ENCODE measurements around the gene PRF1. TPM values are rescaled to one million over a fixed set of nuclear protein-coding genes. Genes with fewer than 3 reads are reported as not detected.

Gene PRF1
- total and polyA plus RNA-seq, 4 donors, result 2.5 to 3.1 (median 2.8) TPM

- Histone ChIP-seq H3K36me3 (ENCODE audit: control insufficient read depth in 4 of 4, insufficient read depth in 3 of 4, low read depth in 1 of 4, low read length in 3 of 4) (no peaks in the 10 kb centered on the region), H3K4me3 (ENCODE audit: low read depth in 1 of 3, low read length in 3 of 3) (no peak overlapping the region), H3K27me3 (ENCODE audit: control insufficient read depth in 4 of 4, insufficient read depth in 4 of 4, low read length in 3 of 4) (no peaks in the 10 kb centered on the region), H3K9ac (ENCODE audit: low read depth in 1 of 2, low read length in 2 of 2) (no peak overlapping the region), H3K9me3 (ENCODE audit: control insufficient read depth in 4 of 4, low read length in 3 of 4) (no peaks in the 10 kb centered on the region), H3K27ac (ENCODE audit: low read depth in 1 of 2, low read length in 2 of 2) (no peak overlapping the region), H3K4me1 (ENCODE audit: control insufficient read depth in 4 of 4, insufficient read depth in 4 of 4, low read length in 3 of 4) (peaks cover 0 to 3% (median 0%) of the 10 kb centered on the region in 4 donors)
- 89% methylated on average over 6 of the region's 6 CpGs for WGBS
- TF ChIP-seq NR2F2 (IDR thresholded peaks at IDR 0.05) (no peak), HNF4G (IDR thresholded peaks at IDR 0.05) (no peak), FOXA1 (IDR thresholded peaks at IDR 0.05) (no peak), JUND (IDR thresholded peaks at IDR 0.05) (no peak), TAF1 (conservative IDR thresholded peaks at IDR 0.05) (no peak), YY1 (IDR thresholded peaks at IDR 0.05) (no peak)
- TF ChIP-seq, protein P1, sequence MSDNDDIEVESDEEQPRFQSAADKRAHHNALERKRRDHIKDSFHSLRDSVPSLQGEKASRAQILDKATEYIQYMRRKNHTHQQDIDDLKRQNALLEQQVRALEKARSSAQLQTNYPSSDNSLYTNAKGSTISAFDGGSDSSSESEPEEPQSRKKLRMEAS (IDR thresholded peaks at IDR 0.05), result no peak
- TF ChIP-seq, protein P2, sequence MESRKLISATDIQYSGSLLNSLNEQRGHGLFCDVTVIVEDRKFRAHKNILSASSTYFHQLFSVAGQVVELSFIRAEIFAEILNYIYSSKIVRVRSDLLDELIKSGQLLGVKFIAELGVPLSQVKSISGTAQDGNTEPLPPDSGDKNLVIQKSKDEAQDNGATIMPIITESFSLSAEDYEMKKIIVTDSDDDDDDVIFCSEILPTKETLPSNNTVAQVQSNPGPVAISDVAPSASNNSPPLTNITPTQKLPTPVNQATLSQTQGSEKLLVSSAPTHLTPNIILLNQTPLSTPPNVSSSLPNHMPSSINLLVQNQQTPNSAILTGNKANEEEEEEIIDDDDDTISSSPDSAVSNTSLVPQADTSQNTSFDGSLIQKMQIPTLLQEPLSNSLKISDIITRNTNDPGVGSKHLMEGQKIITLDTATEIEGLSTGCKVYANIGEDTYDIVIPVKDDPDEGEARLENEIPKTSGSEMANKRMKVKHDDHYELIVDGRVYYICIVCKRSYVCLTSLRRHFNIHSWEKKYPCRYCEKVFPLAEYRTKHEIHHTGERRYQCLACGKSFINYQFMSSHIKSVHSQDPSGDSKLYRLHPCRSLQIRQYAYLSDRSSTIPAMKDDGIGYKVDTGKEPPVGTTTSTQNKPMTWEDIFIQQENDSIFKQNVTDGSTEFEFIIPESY (IDR thresholded peaks at IDR 0.05), result no peak
- DNase-seq (ENCODE audit: low spot score), result no peak
Measured at GRCh38 chr10:70561558-70561957, 41.0 kb downstream of the PRF1 start.

DNA sequence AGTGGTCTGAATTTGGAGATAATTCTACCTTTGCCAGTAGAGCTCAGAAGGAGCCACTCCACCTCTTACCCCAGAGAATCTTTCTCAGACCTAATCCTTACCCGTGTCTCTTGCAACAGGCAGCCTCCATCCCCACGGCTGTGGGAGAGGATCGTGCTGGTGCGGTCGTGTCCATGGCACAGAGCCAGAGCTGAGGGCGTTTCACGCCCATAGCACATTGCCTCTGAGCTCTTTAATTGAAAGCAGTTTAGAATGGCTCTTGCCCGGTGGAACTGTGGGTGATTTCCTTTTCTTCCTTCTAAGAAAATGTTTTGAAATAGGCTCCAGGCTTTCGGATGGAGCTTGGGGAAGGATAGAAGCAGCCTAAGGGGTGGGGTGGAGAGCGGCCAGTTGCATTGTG, 41.5 kb downstream of the PRF1 start:
- H3K27ac ChIP-seq (ENCODE audit: low read depth in 1 of 2, low read length in 2 of 2), result no peak overlapping the region
- no peak for DNase-seq (ENCODE audit: low spot score)
- no peaks in the 10 kb centered on the region for H3K9me3 ChIP-seq (ENCODE audit: control insufficient read depth in 4 of 4, low read length in 3 of 4)
- peaks cover 0 to 3% (median 0%) of the 10 kb centered on the region in 4 donors for H3K4me1 ChIP-seq (ENCODE audit: control insufficient read depth in 4 of 4, insufficient read depth in 4 of 4, low read length in 3 of 4)
- H3K4me3 ChIP-seq (ENCODE audit: low read depth in 1 of 3, low read length in 3 of 3), result no peak overlapping the region
- no peaks in the 10 kb centered on the region for H3K36me3 ChIP-seq (ENCODE audit: control insufficient read depth in 4 of 4, insufficient read depth in 3 of 4, low read depth in 1 of 4, low read length in 3 of 4)
- no peaks in the 10 kb centered on the region for H3K27me3 ChIP-seq (ENCODE audit: control insufficient read depth in 4 of 4, insufficient read depth in 4 of 4, low read length in 3 of 4)
- no peak overlapping the region for H3K9ac ChIP-seq (ENCODE audit: low read depth in 1 of 2, low read length in 2 of 2)
- 71% methylated on average over 10 of the region's 10 CpGs for WGBS
- no peak for TF ChIP-seq NR2F2 (IDR thresholded peaks at IDR 0.05)
- TF ChIP-seq EGR1 (IDR thresholded peaks at IDR 0.05; ENCODE audit: low read depth in 2 of 2), result no peak
- no peak for TF ChIP-seq HNF4A (conservative IDR thresholded peaks at IDR 0.05)
- no peak for TF ChIP-seq JUND (IDR thresholded peaks at IDR 0.05)
- TF ChIP-seq SP1 (IDR thresholded peaks at IDR 0.05), result no peak
- TF ChIP-seq, protein P3, sequence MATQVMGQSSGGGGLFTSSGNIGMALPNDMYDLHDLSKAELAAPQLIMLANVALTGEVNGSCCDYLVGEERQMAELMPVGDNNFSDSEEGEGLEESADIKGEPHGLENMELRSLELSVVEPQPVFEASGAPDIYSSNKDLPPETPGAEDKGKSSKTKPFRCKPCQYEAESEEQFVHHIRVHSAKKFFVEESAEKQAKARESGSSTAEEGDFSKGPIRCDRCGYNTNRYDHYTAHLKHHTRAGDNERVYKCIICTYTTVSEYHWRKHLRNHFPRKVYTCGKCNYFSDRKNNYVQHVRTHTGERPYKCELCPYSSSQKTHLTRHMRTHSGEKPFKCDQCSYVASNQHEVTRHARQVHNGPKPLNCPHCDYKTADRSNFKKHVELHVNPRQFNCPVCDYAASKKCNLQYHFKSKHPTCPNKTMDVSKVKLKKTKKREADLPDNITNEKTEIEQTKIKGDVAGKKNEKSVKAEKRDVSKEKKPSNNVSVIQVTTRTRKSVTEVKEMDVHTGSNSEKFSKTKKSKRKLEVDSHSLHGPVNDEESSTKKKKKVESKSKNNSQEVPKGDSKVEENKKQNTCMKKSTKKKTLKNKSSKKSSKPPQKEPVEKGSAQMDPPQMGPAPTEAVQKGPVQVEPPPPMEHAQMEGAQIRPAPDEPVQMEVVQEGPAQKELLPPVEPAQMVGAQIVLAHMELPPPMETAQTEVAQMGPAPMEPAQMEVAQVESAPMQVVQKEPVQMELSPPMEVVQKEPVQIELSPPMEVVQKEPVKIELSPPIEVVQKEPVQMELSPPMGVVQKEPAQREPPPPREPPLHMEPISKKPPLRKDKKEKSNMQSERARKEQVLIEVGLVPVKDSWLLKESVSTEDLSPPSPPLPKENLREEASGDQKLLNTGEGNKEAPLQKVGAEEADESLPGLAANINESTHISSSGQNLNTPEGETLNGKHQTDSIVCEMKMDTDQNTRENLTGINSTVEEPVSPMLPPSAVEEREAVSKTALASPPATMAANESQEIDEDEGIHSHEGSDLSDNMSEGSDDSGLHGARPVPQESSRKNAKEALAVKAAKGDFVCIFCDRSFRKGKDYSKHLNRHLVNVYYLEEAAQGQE (IDR thresholded peaks at IDR 0.05), result no peak
- TF ChIP-seq, protein P4, sequence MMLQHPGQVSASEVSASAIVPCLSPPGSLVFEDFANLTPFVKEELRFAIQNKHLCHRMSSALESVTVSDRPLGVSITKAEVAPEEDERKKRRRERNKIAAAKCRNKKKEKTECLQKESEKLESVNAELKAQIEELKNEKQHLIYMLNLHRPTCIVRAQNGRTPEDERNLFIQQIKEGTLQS (IDR thresholded peaks at IDR 0.05), result no peak
- no peak for TF ChIP-seq FOXA1 (IDR thresholded peaks at IDR 0.05)
- TF ChIP-seq HNF4G (IDR thresholded peaks at IDR 0.05), result no peak
- no peak for TF ChIP-seq FOXA2 (IDR thresholded peaks at IDR 0.05)
